CD4-positive, alpha-beta memory T cell (primary cell): ENCODE data around the gene HLF. TPM values are rescaled to one million over a fixed set of nuclear protein-coding genes. Genes with fewer than 3 reads are reported as not detected.
A peak's percentile ranks its signal among the peaks of the same experiment; 100 is the strongest.

ENCODE experiments used
- CTCF ChIA-PET: fragments of 350-600 bp; sonication (Branson Sonifier 250); formaldehyde crosslinking; loops from one replicate; lab custom pipeline; 2021; ENCODE audit warnings: inconsistent platforms; ENCODE audit not compliant: partially characterized antibody; lab: Charles Lee
- POLR2A ChIA-PET: fragments of 350-600 bp; sonication (Branson Sonifier 250); formaldehyde crosslinking; loops from one replicate; lab custom pipeline; 2021; ENCODE audit not compliant: partially characterized antibody; lab: Charles Lee
- DNase-seq, 5 donors: peaks; one replicate each; pipeline versions ENCODE4 v3.0.0 to v3.0.0-alpha.2; 2020 to 2022; ENCODE audit warnings: mixed read lengths in 1 of 5
- H3K27ac ChIP-seq: one replicate; pipeline ENCODE4 v1.7.0; 2013; ENCODE audit warnings: low read depth, low read length
- H3K27me3 ChIP-seq: 2 replicates; pipeline ENCODE4 v1.7.0; 2013; ENCODE audit warnings: mild to moderate bottlenecking, low read length, moderate library complexity; ENCODE audit not compliant: insufficient read depth
- H3K36me3 ChIP-seq: 2 replicates; pipeline ENCODE4 v1.7.0; 2013; ENCODE audit warnings: mild to moderate bottlenecking, low read length, moderate library complexity; ENCODE audit not compliant: insufficient read depth
- H3K4me1 ChIP-seq: 2 replicates; pipeline ENCODE4 v1.7.0; 2013; ENCODE audit warnings: mild to moderate bottlenecking, low read length, moderate library complexity; ENCODE audit not compliant: insufficient read depth
- H3K4me3 ChIP-seq, 2 donors: one replicate each; pipeline ENCODE4 v1.7.0; 2013; ENCODE audit warnings: low read length in 2 of 2, mild to moderate bottlenecking in 1 of 2
- H3K9me3 ChIP-seq, 2 donors: one replicate each; pipeline ENCODE4 v1.7.0; 2013; ENCODE audit warnings: low read length in 2 of 2, control low read depth in 1 of 2; ENCODE audit not compliant: control insufficient read depth in 1 of 2
- H3K27ac Mint-ChIP-seq, 7 donors: one replicate each; pipeline ENCODE4 v1.8.0; 2020 to 2021; ENCODE audit warnings: mixed read lengths in 7 of 7, mild to moderate bottlenecking in 6 of 7, inconsistent platforms in 3 of 7, moderate library complexity in 3 of 7
- H3K27me3 Mint-ChIP-seq, 2 donors: one replicate each; pipeline ENCODE4 v1.8.0; 2020 to 2021; ENCODE audit warnings: mixed read lengths in 2 of 2
- H3K36me3 Mint-ChIP-seq, 2 donors: one replicate each; pipeline ENCODE4 v1.8.0; 2020 to 2021; ENCODE audit warnings: mixed read lengths in 2 of 2, inconsistent platforms in 1 of 2, mild to moderate bottlenecking in 1 of 2
- H3K4me1 Mint-ChIP-seq, 4 donors: one replicate each; pipeline ENCODE4 v1.8.0; 2020 to 2021; ENCODE audit warnings: mixed read lengths in 4 of 4, mild to moderate bottlenecking in 1 of 4
- H3K4me3 Mint-ChIP-seq, 8 donors: one replicate each; pipeline ENCODE4 v1.8.0; 2020 to 2021; ENCODE audit warnings: mixed read lengths in 8 of 8, mild to moderate bottlenecking in 7 of 8, moderate library complexity in 6 of 8, inconsistent platforms in 3 of 8
- H3K9me3 Mint-ChIP-seq, 8 donors: one replicate each; pipeline ENCODE4 v1.8.0; 2020 to 2021; ENCODE audit warnings: mixed read lengths in 8 of 8, mild to moderate bottlenecking in 5 of 8, inconsistent platforms in 3 of 8, moderate library complexity in 1 of 8
- intact Hi-C: fragments of 100-400 bp; cut with micrococcal nuclease; formaldehyde crosslinking; loops from one replicate; pipeline ENCODE4 v1.15.1; 2023
- polyA plus RNA-seq, 2 donors: library from polyadenylated mRNA; unstranded; fragments of 300-500 nt; fragmentation: Illumina TruSeq; gene quantifications; one replicate each; pipeline ENCODE4 v1.2.3, GENCODE V29; 2021
- total RNA-seq, 2 experiments: library from RNA; stranded (reverse); gene quantifications; one replicate each; pipeline ENCODE4 v1.2.3, GENCODE V29; 2021

Gene HLF
- 1 to 10 TPM; 3.5 to 3.9 TPM for total RNA-seq
- polyA plus RNA-seq: 1 to 10 TPM; 3.2 to 3.7 TPM

GRCh38 chr17:55264645-55265298 lies at the start of gene HLF:
HLF (plus strand) TSS chr17:55264960; CDS start chr17:55265485, 525 bp downstream.
- ChIA-PET POLR2A (interaction anchor here (0.7 to 4.6 kb wide), 15 partner anchors 9 to 209 kb away, joined by 3 to 119 read pairs (median 4); no protein-coding TSS in a partner anchor), CTCF (interaction anchor here (0.7 to 6.9 kb wide), 8 partner anchors 9 to 300 kb away, joined by 3 to 109 read pairs (median 4); no protein-coding TSS in a partner anchor)
- peaks cover 23% of the 10 kb centered on the region for H3K4me1 ChIP-seq
- Mint-ChIP-seq H3K9me3 (peaks cover 0 to 8% (median 1%) of the 10 kb centered on the region in 8 donors), H3K27me3 (peaks cover 7 to 11% of the 10 kb centered on the region in 2 donors), H3K4me3 (peak within 1 kb of the TSS; percentile 85 to 95 (median 88)), H3K4me1 (peaks cover 24 to 54% (median 28%) of the 10 kb centered on the region in 4 donors), H3K36me3 (peaks cover 0 to 3% of the 10 kb centered on the region in 2 donors), H3K27ac (peak within 1 kb of the TSS; percentile 53 to 90 (median 85))
- peak within 1 kb of the TSS; percentile 22 for H3K27ac ChIP-seq
- H3K9me3 ChIP-seq: no peaks in the 10 kb centered on the region
- DNase-seq: peak; percentile 71 to 85 (median 82)
- no peaks in the 10 kb centered on the region for H3K36me3 ChIP-seq
- peaks cover 4% of the 10 kb centered on the region for H3K27me3 ChIP-seq
- intact Hi-C loops: loop anchor here (1.0 to 10.0 kb wide), 4 partner anchors 26 to 296 kb away; partner anchors contain the start of genes COX11 and STXBP4
- H3K4me3 ChIP-seq: peak within 1 kb of the TSS; percentile 45 to 58

- intact Hi-C loops: no loop called here
- Mint-ChIP-seq H3K36me3 (no peaks in the 10 kb centered on the region), H3K4me1 (peaks cover 0 to 6% (median 3%) of the 10 kb centered on the region in 4 donors), H3K27ac (no peak overlapping the region), H3K27me3 (peaks cover 0 to 3% of the 10 kb centered on the region in 2 donors), H3K9me3 (peaks cover 0 to 2% (median 0%) of the 10 kb centered on the region in 8 donors), H3K4me3 (no peak overlapping the region)
- no peak for DNase-seq
- no peaks in the 10 kb centered on the region for H3K9me3 ChIP-seq
- ChIA-PET POLR2A (no interaction called here), CTCF (interaction anchor here (1.9 kb wide), 1 partner anchor 10 kb away, joined by 5 read pairs; no protein-coding TSS in a partner anchor)
- H3K4me1 ChIP-seq: no peaks in the 10 kb centered on the region
- H3K36me3 ChIP-seq: no peaks in the 10 kb centered on the region
- H3K27ac ChIP-seq: no peak overlapping the region
- no peak overlapping the region for H3K4me3 ChIP-seq
- no peaks in the 10 kb centered on the region for H3K27me3 ChIP-seq
These were observed 49.0 kb upstream of the HLF start for GRCh38 chr17:55215711-55216110.

GRCh38 chr17:55216888-55217287 lies 47.9 kb upstream of the HLF start:
- ChIA-PET CTCF (interaction anchor here (1.9 kb wide), 1 partner anchor 8 kb away, joined by 5 read pairs; no protein-coding TSS in a partner anchor), POLR2A (no interaction called here)
- peaks cover 0 to 3% of the 10 kb centered on the region in 2 donors for H3K36me3 Mint-ChIP-seq
- H3K4me1 Mint-ChIP-seq: peaks cover 0 to 6% (median 3%) of the 10 kb centered on the region in 4 donors
- H3K27me3 ChIP-seq: no peaks in the 10 kb centered on the region
- H3K9me3 ChIP-seq: no peaks in the 10 kb centered on the region
- no peak overlapping the region for H3K4me3 ChIP-seq
- H3K27ac ChIP-seq: no peak overlapping the region
- no peak overlapping the region for H3K4me3 Mint-ChIP-seq
- H3K27ac Mint-ChIP-seq: peak overlapping the region in 1 of 7 donors; percentile 60
- DNase-seq: no peak
- intact Hi-C loops: no loop called here
- peaks cover 0 to 2% (median 0%) of the 10 kb centered on the region in 8 donors for H3K9me3 Mint-ChIP-seq
- H3K36me3 ChIP-seq: no peaks in the 10 kb centered on the region
- peaks cover 0 to 4% of the 10 kb centered on the region in 2 donors for H3K27me3 Mint-ChIP-seq
- H3K4me1 ChIP-seq: no peaks in the 10 kb centered on the region

- POLR2A ChIA-PET: no interaction called here
- no peaks in the 10 kb centered on the region for H3K27me3 ChIP-seq
- H3K4me3 Mint-ChIP-seq: no peak overlapping the region
- peaks cover 0 to 2% (median 0%) of the 10 kb centered on the region in 8 donors for H3K9me3 Mint-ChIP-seq
- H3K4me1 Mint-ChIP-seq: peaks cover 0 to 6% (median 3%) of the 10 kb centered on the region in 4 donors
- intact Hi-C loops: no loop called here
- no peaks in the 10 kb centered on the region for H3K36me3 ChIP-seq
- H3K27me3 Mint-ChIP-seq: peaks cover 0 to 6% of the 10 kb centered on the region in 2 donors
- no peak overlapping the region for H3K27ac Mint-ChIP-seq
- H3K9me3 ChIP-seq: no peaks in the 10 kb centered on the region
- no peak overlapping the region for H3K27ac ChIP-seq
- H3K4me1 ChIP-seq: no peaks in the 10 kb centered on the region
- peaks cover 0 to 3% of the 10 kb centered on the region in 2 donors for H3K36me3 Mint-ChIP-seq
- no peak overlapping the region for H3K4me3 ChIP-seq
- DNase-seq: no peak
- CTCF ChIA-PET: interaction anchor here (1.0 kb wide), 1 partner anchor 227 kb away, joined by 4 read pairs; no protein-coding TSS in a partner anchor
These were observed 45.3 kb upstream of the HLF start for GRCh38 chr17:55219459-55219858.

GRCh38 chr17:55219934-55220333 lies 44.8 kb upstream of the HLF start:
- peaks cover 0 to 2% (median 0%) of the 10 kb centered on the region in 8 donors for H3K9me3 Mint-ChIP-seq
- POLR2A ChIA-PET: no interaction called here
- peaks cover 0 to 6% of the 10 kb centered on the region in 2 donors for H3K27me3 Mint-ChIP-seq
- Histone ChIP-seq H3K27me3 (no peaks in the 10 kb centered on the region), H3K27ac (no peak overlapping the region), H3K4me1 (no peaks in the 10 kb centered on the region), H3K4me3 (no peak overlapping the region), H3K36me3 (no peaks in the 10 kb centered on the region), H3K9me3 (no peaks in the 10 kb centered on the region)
- no peak overlapping the region for H3K27ac Mint-ChIP-seq
- CTCF ChIA-PET: no interaction called here
- H3K4me1 Mint-ChIP-seq: peaks cover 0 to 6% (median 3%) of the 10 kb centered on the region in 4 donors
- H3K4me3 Mint-ChIP-seq: no peak overlapping the region
- intact Hi-C loops: no loop called here
- peaks cover 0 to 3% of the 10 kb centered on the region in 2 donors for H3K36me3 Mint-ChIP-seq
- DNase-seq: no peak

GRCh38 chr17:55223524-55223923 lies 41.2 kb upstream of the HLF start:
- Histone ChIP-seq H3K4me1 (no peaks in the 10 kb centered on the region), H3K27me3 (no peaks in the 10 kb centered on the region), H3K36me3 (no peaks in the 10 kb centered on the region), H3K4me3 (no peak overlapping the region), H3K9me3 (no peaks in the 10 kb centered on the region), H3K27ac (no peak overlapping the region)
- ChIA-PET CTCF (interaction anchor here (0.6 kb wide), 1 partner anchor 14 kb away, joined by 3 read pairs; no protein-coding TSS in a partner anchor), POLR2A (no interaction called here)
- Mint-ChIP-seq H3K36me3 (peaks cover 0 to 3% of the 10 kb centered on the region in 2 donors), H3K4me3 (no peak overlapping the region), H3K27me3 (peaks cover 1 to 5% of the 10 kb centered on the region in 2 donors), H3K4me1 (peaks cover 0 to 9% (median 0%) of the 10 kb centered on the region in 4 donors), H3K27ac (no peak overlapping the region), H3K9me3 (peaks cover 0 to 2% (median 0%) of the 10 kb centered on the region in 8 donors)
- intact Hi-C loops: no loop called here
- DNase-seq: no peak

GRCh38 chr17:55224746-55225145 lies 40.0 kb upstream of the HLF start:
- Mint-ChIP-seq H3K4me1 (peaks cover 0 to 9% (median 0%) of the 10 kb centered on the region in 4 donors), H3K27me3 (peaks cover 1 to 5% of the 10 kb centered on the region in 2 donors), H3K9me3 (peaks cover 0 to 2% (median 0%) of the 10 kb centered on the region in 8 donors), H3K27ac (peak overlapping the region in 1 of 7 donors; percentile 52), H3K4me3 (no peak overlapping the region), H3K36me3 (peaks cover 0 to 3% of the 10 kb centered on the region in 2 donors)
- no peak for DNase-seq
- Histone ChIP-seq H3K27ac (no peak overlapping the region), H3K4me1 (no peaks in the 10 kb centered on the region), H3K27me3 (no peaks in the 10 kb centered on the region), H3K36me3 (no peaks in the 10 kb centered on the region), H3K9me3 (no peaks in the 10 kb centered on the region), H3K4me3 (no peak overlapping the region)
- POLR2A ChIA-PET: no interaction called here
- intact Hi-C loops: no loop called here
- CTCF ChIA-PET: interaction anchor here (1.3 to 1.9 kb wide), 3 partner anchors 8 to 232 kb away, joined by 3 to 5 read pairs (median 4); no protein-coding TSS in a partner anchor
